ENCODE results near the gene ZNF593.

Gene ZNF593

GRCh38 chr1:26132128-26132833, 37.4 kb upstream of the ZNF593 start:
- DNase-seq (ENCODE audit: extremely low spot score) = no peak
- POLR2A ChIA-PET = interaction anchor here (1.0 to 1.1 kb wide), 2 partner anchors 9 to 13 kb away, joined by 3 read pairs; no protein-coding TSS in a partner anchor
- CTCF ChIA-PET = no interaction called here
- TF ChIP-seq PKNOX1 (IDR thresholded peaks at IDR 0.05) (peak; percentile 64), FOXA1 (IDR thresholded peaks at IDR 0.05) (no peak), SP1 (IDR thresholded peaks at IDR 0.05) (no peak), FOXM1 (IDR thresholded peaks at IDR 0.05; ENCODE audit: borderline replicate concordance) (no peak), BHLHE40 (IDR thresholded peaks at IDR 0.05; ENCODE audit: borderline replicate concordance) (no peak)

- CTCF ChIA-PET = no interaction called here
- DNase-seq (ENCODE audit: extremely low spot score) = no peak
- POLR2A ChIA-PET = interaction anchor here (1.0 to 1.1 kb wide), 2 partner anchors 9 to 12 kb away, joined by 3 read pairs; no protein-coding TSS in a partner anchor
- TF ChIP-seq ARNT (IDR thresholded peaks at IDR 0.05) (no peak), TARDBP (IDR thresholded peaks at IDR 0.05) (no peak), PKNOX1 (IDR thresholded peaks at IDR 0.05) (no peak)
Observed at GRCh38 chr1:26132834-26133167, 36.9 kb upstream of the ZNF593 start.

- DNase-seq (ENCODE audit: extremely low spot score) = no peak
- ChIA-PET CTCF (no interaction called here), POLR2A (no interaction called here)
- TF ChIP-seq SP1 (IDR thresholded peaks at IDR 0.05) (no peak), ARNT (IDR thresholded peaks at IDR 0.05) (no peak), FOXK2 (IDR thresholded peaks at IDR 0.05) (no peak), BHLHE40 (IDR thresholded peaks at IDR 0.05; ENCODE audit: borderline replicate concordance) (no peak), ELF4 (IDR thresholded peaks at IDR 0.05) (no peak), CTBP1 (IDR thresholded peaks at IDR 0.05; ENCODE audit: borderline replicate concordance) (no peak), FOXA1 (IDR thresholded peaks at IDR 0.05) (no peak), L3MBTL2 (conservative IDR thresholded peaks at IDR 0.05) (no peak), HDGF (IDR thresholded peaks at IDR 0.05; ENCODE audit: borderline replicate concordance) (no peak), TARDBP (IDR thresholded peaks at IDR 0.05) (no peak)
Observed at GRCh38 chr1:26134466-26134865, 35.2 kb upstream of the ZNF593 start.

- DNase-seq (ENCODE audit: extremely low spot score) = no peak
- POLR2A ChIA-PET = interaction anchor here (1.0 to 1.1 kb wide), 2 partner anchors 25 to 26 kb away, joined by 4 read pairs; no protein-coding TSS in a partner anchor
- TF ChIP-seq L3MBTL2 (conservative IDR thresholded peaks at IDR 0.05) (no peak), SUZ12 (IDR thresholded peaks at IDR 0.05) (no peak), HDGF (IDR thresholded peaks at IDR 0.05; ENCODE audit: borderline replicate concordance) (no peak), BHLHE40 (IDR thresholded peaks at IDR 0.05; ENCODE audit: borderline replicate concordance) (no peak), LEF1 (IDR thresholded peaks at IDR 0.05; ENCODE audit: borderline replicate concordance) (no peak), FOXM1 (IDR thresholded peaks at IDR 0.05; ENCODE audit: borderline replicate concordance) (no peak), ELF4 (IDR thresholded peaks at IDR 0.05) (no peak), TARDBP (IDR thresholded peaks at IDR 0.05) (no peak), CTBP1 (IDR thresholded peaks at IDR 0.05; ENCODE audit: borderline replicate concordance) (no peak), FOXK2 (IDR thresholded peaks at IDR 0.05) (no peak), ZNF384 (IDR thresholded peaks at IDR 0.05) (no peak), ARNT (IDR thresholded peaks at IDR 0.05) (no peak), SP1 (IDR thresholded peaks at IDR 0.05) (no peak), FOXA1 (IDR thresholded peaks at IDR 0.05) (no peak), NFRKB (IDR thresholded peaks at IDR 0.05) (no peak), PKNOX1 (IDR thresholded peaks at IDR 0.05) (no peak)
- CTCF ChIA-PET = interaction anchor here (1.2 kb wide), 1 partner anchor 103 kb away, joined by 4 read pairs; no protein-coding TSS in a partner anchor
Observed at GRCh38 chr1:26138974-26139558, 30.6 kb upstream of the ZNF593 start.

- ChIA-PET POLR2A (no interaction called here), CTCF (no interaction called here)
- TF ChIP-seq FOXM1 (IDR thresholded peaks at IDR 0.05; ENCODE audit: borderline replicate concordance) (no peak), HDGF (IDR thresholded peaks at IDR 0.05; ENCODE audit: borderline replicate concordance) (no peak), FOXA1 (IDR thresholded peaks at IDR 0.05) (no peak), PKNOX1 (IDR thresholded peaks at IDR 0.05) (no peak), LEF1 (IDR thresholded peaks at IDR 0.05; ENCODE audit: borderline replicate concordance) (no peak), CTBP1 (IDR thresholded peaks at IDR 0.05; ENCODE audit: borderline replicate concordance) (no peak), L3MBTL2 (conservative IDR thresholded peaks at IDR 0.05) (no peak), NFRKB (IDR thresholded peaks at IDR 0.05) (no peak), ZNF384 (IDR thresholded peaks at IDR 0.05) (no peak), SP1 (IDR thresholded peaks at IDR 0.05) (no peak), ARNT (IDR thresholded peaks at IDR 0.05) (no peak)
- no peak for DNase-seq (ENCODE audit: extremely low spot score)
Observed at GRCh38 chr1:26142159-26142558, 27.5 kb upstream of the ZNF593 start.

All from HEK293T (cell line).